Activated naive CD4-positive, alpha-beta T cell treated with anti-CD3 and anti-CD28 coated beads, Interleukin-2, amount 50 U/mL, for 24 hours (primary cell): ENCODE results near the gene RRP12.

Source experiments
- H3K27ac Mint-ChIP-seq: one replicate; pipeline ENCODE4 v1.8.0; 2021; ENCODE audit warnings: mild to moderate bottlenecking, mixed read lengths
- H3K27me3 Mint-ChIP-seq: one replicate; pipeline ENCODE4 v1.8.0; 2021; ENCODE audit warnings: mixed read lengths
- H3K36me3 Mint-ChIP-seq: one replicate; pipeline ENCODE4 v1.8.0; 2021; ENCODE audit warnings: mixed read lengths
- H3K4me1 Mint-ChIP-seq: one replicate; pipeline ENCODE4 v1.8.0; 2021; ENCODE audit warnings: mixed read lengths
- H3K4me3 Mint-ChIP-seq: one replicate; pipeline ENCODE4 v1.8.0; 2021; ENCODE audit warnings: mild to moderate bottlenecking, mixed read lengths
- H3K9me3 Mint-ChIP-seq: one replicate; pipeline ENCODE4 v1.8.0; 2021; ENCODE audit warnings: mixed read lengths

RRP12 gene

GRCh38 chr10:97323501-97323900 lies 77.6 kb downstream of the RRP12 start:
- H3K4me3 Mint-ChIP-seq, result no peak overlapping the region
- H3K4me1 Mint-ChIP-seq, result peaks cover 53% of the 10 kb centered on the region
- no peaks in the 10 kb centered on the region for H3K27me3 Mint-ChIP-seq
- no peak overlapping the region for H3K27ac Mint-ChIP-seq
- H3K36me3 Mint-ChIP-seq, result peaks cover 2% of the 10 kb centered on the region
- H3K9me3 Mint-ChIP-seq, result no peaks in the 10 kb centered on the region

DNA sequence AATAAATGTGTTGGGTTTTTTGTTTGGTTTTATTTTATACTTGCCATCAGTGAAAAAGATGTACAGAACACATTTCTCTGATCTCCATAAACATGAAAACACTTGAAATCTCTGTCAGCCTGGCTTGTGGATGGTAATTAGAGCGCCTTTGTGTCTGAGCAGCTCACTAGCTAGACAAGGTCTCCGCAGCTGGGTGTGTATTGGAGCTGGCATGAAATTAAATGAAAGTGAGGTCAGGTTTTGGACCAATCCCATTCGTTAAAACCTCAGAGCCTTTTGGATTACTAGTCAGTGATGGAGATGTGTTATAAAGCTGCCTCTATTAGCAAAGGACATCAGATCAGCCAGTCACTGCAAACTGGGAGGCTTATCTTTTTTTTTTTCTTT lies 79.3 kb downstream of the RRP12 start:
- H3K9me3 Mint-ChIP-seq, result no peaks in the 10 kb centered on the region
- H3K27me3 Mint-ChIP-seq, result no peaks in the 10 kb centered on the region
- H3K4me3 Mint-ChIP-seq, result peak overlapping the region; percentile 95
- H3K27ac Mint-ChIP-seq, result peak overlapping the region; percentile 82
- no peaks in the 10 kb centered on the region for H3K36me3 Mint-ChIP-seq
- peaks cover 41% of the 10 kb centered on the region for H3K4me1 Mint-ChIP-seq

- Mint-ChIP-seq H3K27ac (peak overlapping the region; percentile 35), H3K27me3 (no peaks in the 10 kb centered on the region), H3K4me3 (peak overlapping the region; percentile 95), H3K4me1 (peaks cover 36% of the 10 kb centered on the region), H3K36me3 (no peaks in the 10 kb centered on the region), H3K9me3 (no peaks in the 10 kb centered on the region)
Observed at GRCh38 chr10:97321032-97321803, 79.9 kb downstream of the RRP12 start.

DNA sequence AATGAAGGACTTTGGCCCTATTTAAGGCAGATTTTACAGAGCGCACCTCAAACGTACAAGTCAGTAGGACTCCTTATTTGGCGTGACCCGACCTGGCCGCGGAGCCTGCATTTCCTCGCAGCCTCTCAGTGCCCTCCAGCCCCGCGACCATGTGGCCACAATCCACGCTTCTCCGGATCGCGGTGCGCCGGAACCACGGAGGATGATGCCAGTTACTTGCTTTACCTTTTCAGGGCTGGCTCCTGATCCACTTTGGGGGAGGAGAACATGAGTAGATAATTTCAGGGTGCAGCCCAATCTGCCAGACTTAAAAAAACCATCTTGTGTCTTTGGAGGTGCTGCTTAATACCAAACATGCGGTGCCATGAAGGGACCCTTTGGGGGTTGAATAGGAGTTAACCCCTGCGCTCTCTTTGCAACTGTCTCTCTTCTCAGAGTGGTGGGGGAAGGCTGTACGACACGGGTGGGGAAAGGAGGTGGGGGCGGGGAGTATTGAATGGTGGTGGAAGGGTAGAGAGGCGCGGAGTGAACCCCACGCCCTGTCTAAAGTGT lies 80.6 kb downstream of the RRP12 start:
- no peaks in the 10 kb centered on the region for H3K27me3 Mint-ChIP-seq
- no peaks in the 10 kb centered on the region for H3K36me3 Mint-ChIP-seq
- H3K4me3 Mint-ChIP-seq, result peak overlapping the region; percentile 95
- peaks cover 32% of the 10 kb centered on the region for H3K4me1 Mint-ChIP-seq
- peak overlapping the region; percentile 60 for H3K27ac Mint-ChIP-seq
- H3K9me3 Mint-ChIP-seq, result no peaks in the 10 kb centered on the region

- Mint-ChIP-seq H3K27ac (peak overlapping the region; percentile 60), H3K27me3 (no peaks in the 10 kb centered on the region), H3K9me3 (no peaks in the 10 kb centered on the region), H3K4me3 (peak overlapping the region; percentile 95), H3K4me1 (peaks cover 32% of the 10 kb centered on the region), H3K36me3 (no peaks in the 10 kb centered on the region)
Observed at GRCh38 chr10:97319671-97320479, 81.3 kb downstream of the RRP12 start.

DNA sequence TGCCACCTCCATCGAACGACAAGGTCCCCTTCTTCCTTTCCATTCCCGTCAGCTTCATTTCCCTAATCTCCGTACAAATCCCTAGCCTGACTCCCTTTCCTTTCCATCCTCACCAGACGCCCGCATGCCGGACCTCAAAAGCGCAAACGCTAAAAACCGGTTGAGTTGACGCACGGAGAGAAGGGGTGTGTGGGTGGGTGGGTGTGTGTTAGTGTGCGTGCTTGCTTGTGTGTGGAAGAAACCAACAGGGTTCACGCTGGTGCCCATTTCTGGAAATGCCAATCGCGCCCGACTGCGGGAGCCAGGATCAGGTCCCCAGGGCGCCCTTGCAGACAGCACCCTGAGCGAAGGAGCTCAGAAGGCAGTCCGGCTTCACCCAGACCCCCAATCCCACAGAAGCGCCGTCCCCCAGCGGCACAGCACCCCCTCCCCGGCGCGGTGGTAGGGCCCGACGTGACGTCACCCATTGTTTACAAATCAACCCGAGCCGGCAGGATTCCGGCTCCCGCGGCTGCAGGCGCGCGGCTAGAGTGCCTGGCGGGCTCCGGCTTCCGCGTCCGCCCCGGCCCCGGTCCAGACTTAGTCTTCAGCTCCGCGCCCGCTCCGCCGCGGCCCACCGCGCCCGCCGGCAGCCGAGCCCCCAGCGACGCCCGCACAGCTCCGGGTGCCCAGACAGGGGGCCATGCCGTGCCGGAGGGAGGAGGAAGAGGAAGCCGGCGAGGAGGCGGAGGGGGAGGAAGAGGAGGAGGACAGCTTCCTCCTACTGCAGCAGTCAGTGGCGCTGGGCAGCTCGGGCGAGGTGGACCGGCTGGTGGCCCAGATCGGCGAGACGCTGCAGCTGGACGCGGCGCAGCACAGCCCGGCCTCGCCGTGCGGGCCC lies 82.1 kb downstream of the RRP12 start, which contains the start of gene FRAT1:
FRAT1 (plus strand) TSS at position 500 of the 880 bp plus-strand sequence; CDS start at position 683, 183 bp downstream.
- H3K27me3 Mint-ChIP-seq, result no peaks in the 10 kb centered on the region
- H3K36me3 Mint-ChIP-seq, result no peaks in the 10 kb centered on the region
- peak within 1 kb of the TSS; percentile 98 for H3K4me3 Mint-ChIP-seq

GRCh38 chr10:97314671-97315070 lies 86.5 kb downstream of the RRP12 start:
- Mint-ChIP-seq H3K4me3 (no peak overlapping the region), H3K27ac (no peak overlapping the region), H3K36me3 (no peaks in the 10 kb centered on the region), H3K9me3 (no peaks in the 10 kb centered on the region), H3K4me1 (peaks cover 9% of the 10 kb centered on the region), H3K27me3 (no peaks in the 10 kb centered on the region)

More for the DNA sequence above, 82.1 kb downstream of the RRP12 start, which contains the start of gene FRAT1:
- no peaks in the 10 kb centered on the region for H3K9me3 Mint-ChIP-seq
- peaks cover 32% of the 10 kb centered on the region for H3K4me1 Mint-ChIP-seq
- H3K27ac Mint-ChIP-seq, result peak within 1 kb of the TSS; percentile 99

- H3K27me3 Mint-ChIP-seq, result no peaks in the 10 kb centered on the region
- H3K36me3 Mint-ChIP-seq, result no peaks in the 10 kb centered on the region
- no peak overlapping the region for H3K4me3 Mint-ChIP-seq
- H3K27ac Mint-ChIP-seq, result no peak overlapping the region
- peaks cover 3% of the 10 kb centered on the region for H3K4me1 Mint-ChIP-seq
- H3K9me3 Mint-ChIP-seq, result no peaks in the 10 kb centered on the region
Observed at GRCh38 chr10:97312897-97313296, 88.2 kb downstream of the RRP12 start.

- no peaks in the 10 kb centered on the region for H3K27me3 Mint-ChIP-seq
- no peaks in the 10 kb centered on the region for H3K36me3 Mint-ChIP-seq
- H3K4me1 Mint-ChIP-seq, result no peaks in the 10 kb centered on the region
- H3K9me3 Mint-ChIP-seq, result no peaks in the 10 kb centered on the region
- no peak overlapping the region for H3K4me3 Mint-ChIP-seq
- H3K27ac Mint-ChIP-seq, result no peak overlapping the region
Observed at GRCh38 chr10:97311111-97311626, 90.0 kb downstream of the RRP12 start.

- Mint-ChIP-seq H3K4me1 (no peaks in the 10 kb centered on the region), H3K4me3 (no peak overlapping the region), H3K9me3 (no peaks in the 10 kb centered on the region), H3K27ac (no peak overlapping the region), H3K36me3 (no peaks in the 10 kb centered on the region), H3K27me3 (no peaks in the 10 kb centered on the region)
Observed at GRCh38 chr10:97307866-97308780, 93.0 kb downstream of the RRP12 start.

DNA sequence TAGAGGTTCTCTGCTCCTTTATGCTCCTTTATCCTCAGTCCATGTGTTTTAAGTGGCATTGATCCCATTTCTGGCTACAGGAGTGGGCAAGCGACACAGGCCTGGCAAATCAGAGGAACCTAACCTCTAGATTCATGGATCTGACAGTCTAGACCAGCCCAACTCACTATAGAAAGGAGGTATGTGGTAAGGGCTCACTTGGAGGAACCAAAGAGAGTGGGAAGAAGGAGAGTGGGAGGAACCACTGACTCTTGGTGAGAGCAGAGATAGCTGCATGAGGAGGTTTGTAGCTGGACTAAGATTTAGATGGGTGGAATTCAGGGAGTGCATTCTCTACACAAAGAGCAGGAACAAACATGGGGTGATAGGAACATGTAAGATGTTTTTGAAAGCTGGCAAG lies 93.7 kb downstream of the RRP12 start:
- H3K36me3 Mint-ChIP-seq, result no peaks in the 10 kb centered on the region
- H3K9me3 Mint-ChIP-seq, result no peaks in the 10 kb centered on the region
- no peak overlapping the region for H3K4me3 Mint-ChIP-seq
- H3K27me3 Mint-ChIP-seq, result no peaks in the 10 kb centered on the region
- H3K27ac Mint-ChIP-seq, result no peak overlapping the region
- H3K4me1 Mint-ChIP-seq, result no peaks in the 10 kb centered on the region
